Stimulated activated CD8-positive, alpha-beta memory T cell treated with anti-CD3 and anti-CD28 coated beads, Interleukin-7, amount 100 ng/mL, for 48 hours (primary cell): ENCODE results near the gene PRDX2.

ENCODE experiments used
- DNase-seq, 2 donors: peaks; one replicate each; pipeline ENCODE4 v3.0.0-alpha.2; 2020; ENCODE audit warnings: low read depth in 1 of 2; ENCODE audit errors: extremely low read depth in 1 of 2

The PRDX2 gene

GRCh38 chr19:12782424-12783290 is 18.9 kb downstream of the PRDX2 start:
- peak; percentile 83 to 87 for DNase-seq

GRCh38 chr19:12782174-12782423 is 19.5 kb downstream of the PRDX2 start:
- DNase-seq = no peak

GRCh38 chr19:12779162-12779993 is 22.2 kb downstream of the PRDX2 start:
- DNase-seq = no peak

- DNase-seq = no peak
Observed at GRCh38 chr19:12778905-12779161, 22.8 kb downstream of the PRDX2 start.

- no peak for DNase-seq
Observed at GRCh38 chr19:12778017-12778904, 23.3 kb downstream of the PRDX2 start.

- DNase-seq = peak; percentile 63 to 68
Observed at GRCh38 chr19:12777217-12778016, 24.2 kb downstream of the PRDX2 start.

GRCh38 chr19:12774588-12775555 is 26.7 kb downstream of the PRDX2 start, which contains the start of gene HOOK2:
Gene HOOK2, minus strand, starts transcription at chr19:12775552. Its CDS starts 103 bp downstream, at chr19:12775449.
- no peak for DNase-seq

- no peak for DNase-seq
Observed at GRCh38 chr19:12773571-12773970, 28.0 kb downstream of the PRDX2 start.

- no peak for DNase-seq
Observed at GRCh38 chr19:12772323-12772722, 29.3 kb downstream of the PRDX2 start.

- no peak for DNase-seq
Observed at GRCh38 chr19:12770922-12771321, 30.7 kb downstream of the PRDX2 start.

- DNase-seq = no peak
Observed at GRCh38 chr19:12769689-12770088, 31.9 kb downstream of the PRDX2 start.

GRCh38 chr19:12767666-12768065 is 33.9 kb downstream of the PRDX2 start:
- no peak for DNase-seq

- DNase-seq = no peak
Observed at GRCh38 chr19:12767150-12767549, 34.5 kb downstream of the PRDX2 start.

GRCh38 chr19:12766051-12766521 is 35.5 kb downstream of the PRDX2 start:
- DNase-seq = peak; percentile 50 to 60

GRCh38 chr19:12764698-12765097 is 36.9 kb downstream of the PRDX2 start:
- DNase-seq = no peak

GRCh38 chr19:12763100-12763499 is 38.5 kb downstream of the PRDX2 start:
- no peak for DNase-seq

GRCh38 chr19:12759686-12760085 is 41.9 kb downstream of the PRDX2 start:
- DNase-seq = no peak

- peak in 1 of 2 donors; percentile 47 for DNase-seq
Observed at GRCh38 chr19:12757544-12758274, 43.9 kb downstream of the PRDX2 start.
